NT2/D1 (cell line): Measurements from ENCODE around the gene VEGFC.

Source experiments
- YY1 ChIP-seq: IDR thresholded peaks from 2 replicates; pipeline ENCODE4 v1.6.1; 2011; ENCODE audit not compliant: insufficient read length, insufficient read depth
- ZNF274 ChIP-seq: IDR thresholded peaks from 2 replicates; pipeline ENCODE4 v1.6.1; 2011; ENCODE audit warnings: mild to moderate bottlenecking, low read depth, low read length

DNA sequence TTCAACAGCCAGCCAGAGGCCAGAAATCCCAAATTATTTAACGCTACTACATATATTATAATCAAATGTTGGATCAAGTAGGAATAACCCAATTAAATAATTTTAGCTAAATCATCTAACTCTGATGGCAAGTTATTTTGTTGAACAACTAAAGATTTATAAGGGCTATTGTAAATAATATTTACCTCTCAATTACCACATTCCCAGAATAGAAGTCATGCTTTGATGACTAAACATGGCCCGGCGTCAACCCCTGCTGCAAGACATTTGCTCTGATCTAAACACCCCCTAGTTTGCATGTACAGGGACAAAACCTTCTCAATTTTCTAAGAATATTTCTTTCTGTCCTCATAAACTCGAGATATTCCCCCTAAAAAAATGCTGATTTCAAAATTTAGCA is 14.2 kb downstream of the VEGFC start:
- no peak for TF ChIP-seq YY1
- TF ChIP-seq ZNF274, result no peak
